Measurements from ENCODE around the gene MYCBPAP. TPM values are rescaled to one million over a fixed set of nuclear protein-coding genes. Genes with fewer than 3 reads are reported as not detected.

Gene MYCBPAP
- total RNA-seq, 4 donors from 2014 or later, result 0.64 to 3.7 (median 2.7) TPM; not detected in 1

GRCh38 chr17:50482110-50482509 is 26.1 kb upstream of the MYCBPAP start:
- Histone ChIP-seq H3K4me3 (no peak overlapping the region), H3K9me3 (no peaks in the 10 kb centered on the region), H3K27me3 (no peaks in the 10 kb centered on the region), H3K4me1 (peaks cover 16 to 38% (median 22%) of the 10 kb centered on the region in 4 donors), H3K27ac (peak overlapping the region; percentile 47 to 83 (median 80)), H3K36me3 (peaks cover 0 to 16% (median 5%) of the 10 kb centered on the region in 4 donors)
- WGBS, 2 donors (ENCODE audit: low coverage in 1 of 2), result 83% methylated on average over 23 of the region's 23 CpGs; no CpG with 5 or more reads in 1 of the 2 donors
- intact Hi-C loops (cut with DNase I; ENCODE audit: low total_unique reads), result loop anchor here (10.0 kb wide), 1 partner anchor 63 kb away; the partner anchor contains the start of gene SPATA20
- in situ Hi-C loops (cut with MboI; ENCODE audit: low pct_ligation_motif_present in 1 of 4, low pct_unique_long_range_greater_than_20kb in 1 of 4, low sequenced_read_pairs in 3 of 4), result loop anchor here in 1 of 4 donors (10.0 kb wide), 1 partner anchor 63 kb away; the partner anchor contains the start of gene SPATA20
- DNase-seq, result no peak
- TF ChIP-seq EP300 (IDR thresholded peaks at IDR 0.05; ENCODE audit: low read depth) (no peak), POLR2AphosphoS5 (IDR thresholded peaks at IDR 0.05) (no peak), CTCF (IDR thresholded peaks at IDR 0.05) (no peak), POLR2A (IDR thresholded peaks at IDR 0.05) (no peak)

DNA sequence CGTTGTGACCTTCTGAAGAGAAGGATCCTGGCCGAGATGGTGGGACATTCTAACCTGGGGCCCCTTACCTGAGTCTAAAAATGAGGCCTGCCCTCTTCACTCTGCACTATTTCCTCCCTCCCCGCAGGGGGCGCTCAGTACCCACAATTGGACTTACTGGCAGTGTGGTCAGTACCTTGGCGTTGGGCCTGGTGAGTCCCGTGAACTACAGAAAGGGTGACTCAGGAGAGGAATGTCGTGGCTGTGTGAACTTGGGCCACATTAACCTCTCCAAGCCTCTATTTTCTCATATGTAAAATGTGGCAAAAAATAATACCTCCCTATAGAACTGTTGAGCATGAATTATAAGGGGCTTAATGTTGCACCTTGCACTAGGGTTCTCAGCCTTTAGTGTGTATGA is 25.7 kb upstream of the MYCBPAP start:
- Histone ChIP-seq H3K27me3 (no peaks in the 10 kb centered on the region), H3K27ac (peak overlapping the region; percentile 78 to 83 (median 80)), H3K9me3 (no peaks in the 10 kb centered on the region), H3K4me1 (peaks cover 15 to 38% (median 22%) of the 10 kb centered on the region in 4 donors), H3K36me3 (peaks cover 0 to 16% (median 5%) of the 10 kb centered on the region in 4 donors), H3K4me3 (no peak overlapping the region)
- WGBS, 2 donors (ENCODE audit: low coverage in 1 of 2), result 0 to 3% methylated on average over 1 to 7 of the region's 7 CpGs
- DNase-seq, result peak; percentile 94
- TF ChIP-seq EP300 (IDR thresholded peaks at IDR 0.05; ENCODE audit: low read depth), result no peak
- TF ChIP-seq POLR2A (IDR thresholded peaks at IDR 0.05), result no peak
- TF ChIP-seq POLR2AphosphoS5 (IDR thresholded peaks at IDR 0.05), result peak; percentile 64 to 81 (median 78)
- peak; percentile 67 to 98 (median 90) for TF ChIP-seq CTCF (IDR thresholded peaks at IDR 0.05)
- in situ Hi-C loops (cut with MboI; ENCODE audit: low pct_ligation_motif_present in 1 of 4, low pct_unique_long_range_greater_than_20kb in 1 of 4, low sequenced_read_pairs in 3 of 4) (loop anchor here in 1 of 4 donors (10.0 kb wide), 1 partner anchor 62 kb away; the partner anchor contains the start of gene SPATA20), intact Hi-C loops (cut with DNase I; ENCODE audit: low total_unique reads) (loop anchor here (10.0 kb wide), 1 partner anchor 62 kb away; the partner anchor contains the start of gene SPATA20)

GRCh38 chr17:50483266-50483665 is 25.0 kb upstream of the MYCBPAP start:
- no peak for TF ChIP-seq POLR2A (IDR thresholded peaks at IDR 0.05)
- peaks cover 0 to 16% (median 5%) of the 10 kb centered on the region in 4 donors for H3K36me3 ChIP-seq
- no peaks in the 10 kb centered on the region for H3K27me3 ChIP-seq
- in situ Hi-C loops (cut with MboI; ENCODE audit: low pct_ligation_motif_present in 1 of 4, low pct_unique_long_range_greater_than_20kb in 1 of 4, low sequenced_read_pairs in 3 of 4), result loop anchor here in 1 of 4 donors (10.0 kb wide), 1 partner anchor 62 kb away; the partner anchor contains the start of gene SPATA20
- intact Hi-C loops (cut with DNase I; ENCODE audit: low total_unique reads), result loop anchor here (10.0 kb wide), 1 partner anchor 62 kb away; the partner anchor contains the start of gene SPATA20
- no peaks in the 10 kb centered on the region for H3K9me3 ChIP-seq
- WGBS, 2 donors (ENCODE audit: low coverage in 1 of 2), result 80% methylated on average over 5 of the region's 5 CpGs; no CpG with 5 or more reads in 1 of the 2 donors
- H3K4me3 ChIP-seq, result no peak overlapping the region
- H3K4me1 ChIP-seq, result peaks cover 11 to 31% (median 19%) of the 10 kb centered on the region in 4 donors
- peak overlapping the region; percentile 78 to 83 (median 80) for H3K27ac ChIP-seq
- no peak for DNase-seq

DNA sequence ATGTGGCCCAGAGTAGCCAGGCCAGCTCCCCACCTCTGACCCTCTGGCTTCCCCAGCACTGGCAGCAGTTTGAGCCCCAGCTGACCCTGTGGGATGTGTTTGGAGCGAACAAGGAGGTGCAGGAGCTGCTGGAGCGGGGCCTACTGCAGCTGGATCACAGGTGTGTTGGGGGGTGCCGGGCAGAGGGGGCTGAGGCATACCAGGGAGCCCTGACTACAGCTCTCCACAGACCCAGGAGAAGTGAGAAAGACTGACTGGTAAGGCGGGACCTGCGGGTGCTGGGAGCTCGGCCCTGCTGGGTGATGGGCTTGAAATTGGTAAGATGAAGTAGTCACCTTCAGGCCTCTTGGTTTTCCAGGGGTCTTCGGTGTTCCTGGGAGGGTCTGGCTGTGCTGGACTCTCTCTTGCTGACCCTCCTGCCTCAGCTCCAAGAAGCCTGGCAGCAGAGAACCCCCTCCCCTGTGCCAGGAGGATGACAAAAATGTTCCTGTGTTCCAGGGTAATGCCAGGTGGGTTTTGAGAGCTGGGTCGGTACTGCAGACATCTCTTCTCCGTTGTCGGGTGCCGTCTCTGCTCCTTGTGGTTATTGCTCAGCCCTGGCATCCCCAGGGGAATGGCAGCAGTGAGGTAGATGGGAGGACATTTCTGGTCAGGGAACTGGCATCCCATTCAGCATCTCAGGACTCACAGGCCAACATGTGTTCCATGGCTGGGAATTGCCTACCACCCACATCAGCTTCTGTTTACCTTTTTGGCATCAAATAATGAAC is 23.7 kb upstream of the MYCBPAP start:
- Histone ChIP-seq H3K27ac (no peak overlapping the region), H3K4me1 (peaks cover 8 to 27% (median 13%) of the 10 kb centered on the region in 4 donors), H3K9me3 (no peaks in the 10 kb centered on the region), H3K36me3 (peaks cover 0 to 16% (median 5%) of the 10 kb centered on the region in 4 donors), H3K27me3 (no peaks in the 10 kb centered on the region), H3K4me3 (no peak overlapping the region)
- in situ Hi-C loops (cut with MboI; ENCODE audit: low pct_ligation_motif_present in 1 of 4, low pct_unique_long_range_greater_than_20kb in 1 of 4, low sequenced_read_pairs in 3 of 4), result loop anchor here in 1 of 4 donors (10.0 kb wide), 1 partner anchor 60 kb away; the partner anchor contains the start of gene SPATA20
- intact Hi-C loops (cut with DNase I; ENCODE audit: low total_unique reads), result loop anchor here (10.0 kb wide), 1 partner anchor 60 kb away; the partner anchor contains the start of gene SPATA20
- DNase-seq, result no peak
- TF ChIP-seq POLR2A (IDR thresholded peaks at IDR 0.05), result no peak
- no peak for TF ChIP-seq EP300 (IDR thresholded peaks at IDR 0.05; ENCODE audit: low read depth)
- TF ChIP-seq POLR2AphosphoS5 (IDR thresholded peaks at IDR 0.05), result no peak
- no peak for TF ChIP-seq CTCF (IDR thresholded peaks at IDR 0.05)
- 92% methylated on average over 11 of the region's 11 CpGs; no CpG with 5 or more reads in 1 of the 2 donors for WGBS, 2 donors (ENCODE audit: low coverage in 1 of 2)

All from transverse colon (tissue), 4 donors.